CD4-positive, alpha-beta T cell (primary cell): Measurements from ENCODE around the gene SSBP4. TPM values are rescaled to one million over a fixed set of nuclear protein-coding genes. Genes with fewer than 3 reads are reported as not detected.

Experiments
- ATAC-seq: fragments of 200-7000 bp; cut with Tn5 transposase; one replicate; pipeline ENCODE4 v1.10.0; 2022; ENCODE audit warnings: mild to moderate bottlenecking; ENCODE audit not compliant: poor library complexity
- CTCF ChIA-PET: fragments of 350-600 bp; sonication (Branson Sonifier 250); formaldehyde crosslinking; loops from one replicate; lab custom pipeline; 2021; ENCODE audit warnings: antibody characterized with exemption, inconsistent platforms; lab: Charles Lee
- POLR2A ChIA-PET: fragments of 350-600 bp; sonication (Branson Sonifier 250); formaldehyde crosslinking; loops from one replicate; lab custom pipeline; 2021; ENCODE audit warnings: antibody characterized with exemption, inconsistent platforms; lab: Charles Lee
- DNase-seq, 14 experiments: peaks; one replicate each; pipeline ENCODE4 v3.0.0-alpha.2; 2013 to 2020; ENCODE audit warnings: mixed read lengths in 2 of 14
- H3K27ac ChIP-seq, 2 donors: one replicate each; pipeline versions ENCODE4 v1.5.1 to v1.7.0; 2013; ENCODE audit warnings: low read length in 2 of 2, low read depth in 1 of 2, mild to moderate bottlenecking in 1 of 2
- H3K27me3 ChIP-seq, 2 experiments: 1 replicate in 1 of 2; 2 replicates in 1 of 2; pipeline versions ENCODE4 v1.6.1 to v1.7.0; 2013; ENCODE audit warnings: low read length in 2 of 2, control low read depth in 1 of 2, mild to moderate bottlenecking in 1 of 2, moderate library complexity in 1 of 2; ENCODE audit not compliant: insufficient read depth in 2 of 2, control insufficient read depth in 1 of 2
- H3K36me3 ChIP-seq: one replicate; pipeline ENCODE4 v1.6.1; 2013; ENCODE audit warnings: low read length, control low read depth; ENCODE audit not compliant: insufficient read depth
- H3K4me1 ChIP-seq: one replicate; pipeline ENCODE4 v1.6.1; 2013; ENCODE audit warnings: low read length, control low read depth; ENCODE audit not compliant: insufficient read depth
- H3K4me3 ChIP-seq: one replicate; pipeline ENCODE4 v1.5.1; 2013; ENCODE audit warnings: mild to moderate bottlenecking, low read length, moderate library complexity
- H3K9me3 ChIP-seq, 2 experiments: 1 replicate in 1 of 2; 2 replicates in 1 of 2; pipeline versions ENCODE4 v1.6.1 to v1.7.0; 2013; ENCODE audit warnings: low read length in 2 of 2, mild to moderate bottlenecking in 2 of 2, control low read depth in 1 of 2, moderate library complexity in 1 of 2; ENCODE audit not compliant: control insufficient read depth in 1 of 2, insufficient read depth in 1 of 2
- H3K27ac Mint-ChIP-seq: one replicate; pipeline ENCODE4 v1.8.0; 2020; ENCODE audit warnings: mixed read lengths
- H3K27me3 Mint-ChIP-seq: one replicate; pipeline ENCODE4 v1.8.0; 2021; ENCODE audit warnings: mixed read lengths
- H3K36me3 Mint-ChIP-seq: one replicate; pipeline ENCODE4 v1.8.0; 2021; ENCODE audit warnings: low read depth, mixed read lengths
- H3K4me1 Mint-ChIP-seq: one replicate; pipeline ENCODE4 v1.8.0; 2021; ENCODE audit warnings: low read depth, mixed read lengths
- H3K4me3 Mint-ChIP-seq: one replicate; pipeline ENCODE4 v1.8.0; 2020; ENCODE audit warnings: mild to moderate bottlenecking, mixed read lengths
- H3K9me3 Mint-ChIP-seq: one replicate; pipeline ENCODE4 v1.8.0; 2020; ENCODE audit warnings: mixed read lengths
- CTCF ChIP-seq: fragments of 200-600 bp; IDR thresholded peaks from one replicate; pipeline ENCODE4 v1.8.0; 2022; ENCODE audit warnings: antibody characterized with exemption, mild to moderate bottlenecking
- intact Hi-C, 2 experiments: fragments of 100-400 bp; cut with DNase I in 1 of 2; cut with micrococcal nuclease in 1 of 2; formaldehyde crosslinking; loops; one replicate each; pipeline versions ENCODE4 v1.15.1 to v1.9.0; 2023 to 2025; cut with DNase I, micrococcal nuclease
- total RNA-seq, 174 experiments: library from RNA in 2 of 174; stranded (reverse) in 2 of 174; gene quantifications; one replicate each; pipeline ENCODE4 v1.2.3 and lab custom pipeline; 2021 to 2026

SSBP4 gene
- total RNA-seq, 2 experiments from 2014 or later: 44.0 to 50.9 TPM

- ChIA-PET CTCF (interaction anchor here (0.7 to 3.1 kb wide), 6 partner anchors 10 to 52 kb away, joined by 3 to 10 read pairs (median 7); partner anchors contain the start of gene SSBP4), POLR2A (interaction anchor here (1.2 to 2.1 kb wide), 2 partner anchors 8 to 21 kb away, joined by 3 to 10 read pairs; partner anchors contain the start of gene SSBP4)
- Histone ChIP-seq H3K27me3 (no peaks in the 10 kb centered on the region), H3K4me3 (no peak overlapping the region), H3K27ac (no peak overlapping the region), H3K36me3 (peaks cover 24% of the 10 kb centered on the region), H3K9me3 (peaks cover 0 to 8% of the 10 kb centered on the region in 2 experiments), H3K4me1 (peaks cover 48% of the 10 kb centered on the region)
- H3K36me3 Mint-ChIP-seq: peaks cover 27% of the 10 kb centered on the region
- H3K4me1 Mint-ChIP-seq: peaks cover 31% of the 10 kb centered on the region
- peak overlapping the region; percentile 81 for H3K27ac Mint-ChIP-seq
- H3K27me3 Mint-ChIP-seq: no peaks in the 10 kb centered on the region
- DNase-seq (peak in 6 of 14 experiments; percentile 31 to 75 (median 41)), ATAC-seq (peak; percentile 22)
- H3K9me3 Mint-ChIP-seq: no peaks in the 10 kb centered on the region
- intact Hi-C loops: no loop called here
- peak overlapping the region; percentile 57 for H3K4me3 Mint-ChIP-seq
- no peak for TF ChIP-seq CTCF
These were observed 21.2 kb downstream of the SSBP4 start for GRCh38 chr19:18440415-18440877.

- Mint-ChIP-seq H3K27ac (peak overlapping the region; percentile 81), H3K27me3 (no peaks in the 10 kb centered on the region), H3K36me3 (peaks cover 30% of the 10 kb centered on the region), H3K9me3 (no peaks in the 10 kb centered on the region), H3K4me3 (peak overlapping the region; percentile 51), H3K4me1 (peaks cover 30% of the 10 kb centered on the region)
- no peak for TF ChIP-seq CTCF
- H3K9me3 ChIP-seq: peaks cover 0 to 8% of the 10 kb centered on the region in 2 experiments
- ATAC-seq (no peak), DNase-seq (peak in 1 of 14 experiments; percentile 40)
- peaks cover 26% of the 10 kb centered on the region for H3K36me3 ChIP-seq
- CTCF ChIA-PET: interaction anchor here (0.7 to 3.1 kb wide), 6 partner anchors 10 to 53 kb away, joined by 3 to 10 read pairs (median 7); partner anchors contain the start of gene SSBP4
- H3K27ac ChIP-seq: peak overlapping the region in 1 of 2 donors; percentile 13
- H3K4me3 ChIP-seq: no peak overlapping the region
- POLR2A ChIA-PET: interaction anchor here (1.2 to 2.1 kb wide), 2 partner anchors 9 to 22 kb away, joined by 3 to 10 read pairs; partner anchors contain the start of gene SSBP4
- H3K27me3 ChIP-seq: no peaks in the 10 kb centered on the region
- H3K4me1 ChIP-seq: peaks cover 44% of the 10 kb centered on the region
- intact Hi-C loops: no loop called here
These were observed 22.0 kb downstream of the SSBP4 start for GRCh38 chr19:18440936-18441803.
